22Rv1 (cell line): ENCODE data around the gene DDX39A.
"Not testable (repeated sequence)": the region's sequence is repeated elsewhere in the genome, so short reads cannot be mapped to it uniquely, and the experiment has no call there.

Experiments used
- ZFX ChIP-seq: fragments of 450-650 bp; IDR thresholded peaks from 2 replicates; pipeline ENCODE4 v1.6.1; 2017; ENCODE audit warnings: antibody characterized with exemption, borderline replicate concordance
- TF ChIP-seq, protein P1 (sequence below): fragments of 450-650 bp; IDR thresholded peaks from 2 replicates; pipeline ENCODE4 v1.5.1; 2017; ENCODE audit warnings: mild to moderate bottlenecking

DNA sequence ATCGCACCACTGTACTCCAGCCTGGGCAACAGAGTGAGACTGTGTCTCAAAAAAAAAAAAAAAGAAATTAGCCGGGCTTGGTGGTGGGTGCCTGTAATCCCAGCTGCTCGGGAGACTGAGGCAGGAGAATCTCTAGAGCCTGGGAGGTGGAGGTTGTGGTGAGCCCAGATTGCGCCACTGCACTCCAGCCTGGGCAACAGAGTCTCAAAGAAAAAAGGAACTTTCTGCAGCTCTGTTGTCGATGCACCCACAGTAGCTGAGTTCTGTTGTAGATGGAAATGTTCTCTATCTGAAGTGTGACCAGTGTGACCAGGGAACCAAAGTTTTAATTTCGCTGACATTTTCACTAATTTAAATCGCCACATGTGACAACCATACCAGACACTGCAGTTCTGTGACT is 43.3 kb upstream of the DDX39A start:
- not testable (repeated sequence) for TF ChIP-seq ZFX
- TF ChIP-seq, protein P1, sequence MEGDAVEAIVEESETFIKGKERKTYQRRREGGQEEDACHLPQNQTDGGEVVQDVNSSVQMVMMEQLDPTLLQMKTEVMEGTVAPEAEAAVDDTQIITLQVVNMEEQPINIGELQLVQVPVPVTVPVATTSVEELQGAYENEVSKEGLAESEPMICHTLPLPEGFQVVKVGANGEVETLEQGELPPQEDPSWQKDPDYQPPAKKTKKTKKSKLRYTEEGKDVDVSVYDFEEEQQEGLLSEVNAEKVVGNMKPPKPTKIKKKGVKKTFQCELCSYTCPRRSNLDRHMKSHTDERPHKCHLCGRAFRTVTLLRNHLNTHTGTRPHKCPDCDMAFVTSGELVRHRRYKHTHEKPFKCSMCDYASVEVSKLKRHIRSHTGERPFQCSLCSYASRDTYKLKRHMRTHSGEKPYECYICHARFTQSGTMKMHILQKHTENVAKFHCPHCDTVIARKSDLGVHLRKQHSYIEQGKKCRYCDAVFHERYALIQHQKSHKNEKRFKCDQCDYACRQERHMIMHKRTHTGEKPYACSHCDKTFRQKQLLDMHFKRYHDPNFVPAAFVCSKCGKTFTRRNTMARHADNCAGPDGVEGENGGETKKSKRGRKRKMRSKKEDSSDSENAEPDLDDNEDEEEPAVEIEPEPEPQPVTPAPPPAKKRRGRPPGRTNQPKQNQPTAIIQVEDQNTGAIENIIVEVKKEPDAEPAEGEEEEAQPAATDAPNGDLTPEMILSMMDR: not testable (repeated sequence)
